ENCODE results near the gene SLC25A12. TPM values are rescaled to one million over a fixed set of nuclear protein-coding genes. Genes with fewer than 3 reads are reported as not detected.

The SLC25A12 gene
- total and polyA plus RNA-seq, 9 of the 15 experiments (the other 6 are each of a cell fraction or from before 2014, with no cell fraction given): 13.5 to 36.5 (median 21.7) TPM

DNA sequence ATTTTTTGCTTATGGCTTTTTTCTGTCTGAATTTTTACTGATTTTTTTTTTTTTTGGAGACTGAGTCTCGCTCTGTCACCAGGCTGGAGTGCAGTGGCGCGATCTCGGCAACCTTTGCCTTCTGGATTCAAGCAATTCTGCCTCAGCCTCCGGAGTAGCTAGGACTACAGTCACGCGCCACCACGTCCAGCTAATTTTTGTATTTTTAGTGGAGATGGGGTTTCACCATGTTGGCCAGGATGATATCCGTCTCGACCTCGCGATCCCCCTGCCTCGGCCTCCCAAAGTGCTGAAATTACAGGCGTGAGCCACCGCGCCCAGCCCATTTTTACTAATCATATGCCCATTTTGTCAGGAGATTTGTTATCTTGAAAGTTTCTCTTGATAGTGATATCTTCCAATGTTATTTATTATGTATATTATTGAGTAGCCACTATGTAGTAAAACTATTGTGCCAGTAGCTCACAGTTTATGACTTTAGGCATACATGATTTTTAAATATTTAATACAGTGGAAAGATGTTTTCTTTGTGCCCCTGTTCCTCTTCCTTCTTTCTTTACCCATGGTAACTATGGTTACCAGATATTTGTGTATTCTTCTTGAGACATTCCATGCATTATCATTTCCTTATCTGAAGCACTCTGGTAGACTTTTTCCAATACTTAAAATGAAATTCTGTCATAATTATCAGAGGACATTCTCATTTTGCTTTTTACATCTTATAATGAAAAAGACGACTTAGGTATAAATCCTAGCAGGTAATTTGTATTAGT lies 30.3 kb upstream of the SLC25A12 start (continued):
- no peak for TF ChIP-seq ZNF408 (CRISPR knock-in tag; IDR thresholded peaks at IDR 0.05; ENCODE audit: low read depth)
- TF ChIP-seq, protein P1, sequence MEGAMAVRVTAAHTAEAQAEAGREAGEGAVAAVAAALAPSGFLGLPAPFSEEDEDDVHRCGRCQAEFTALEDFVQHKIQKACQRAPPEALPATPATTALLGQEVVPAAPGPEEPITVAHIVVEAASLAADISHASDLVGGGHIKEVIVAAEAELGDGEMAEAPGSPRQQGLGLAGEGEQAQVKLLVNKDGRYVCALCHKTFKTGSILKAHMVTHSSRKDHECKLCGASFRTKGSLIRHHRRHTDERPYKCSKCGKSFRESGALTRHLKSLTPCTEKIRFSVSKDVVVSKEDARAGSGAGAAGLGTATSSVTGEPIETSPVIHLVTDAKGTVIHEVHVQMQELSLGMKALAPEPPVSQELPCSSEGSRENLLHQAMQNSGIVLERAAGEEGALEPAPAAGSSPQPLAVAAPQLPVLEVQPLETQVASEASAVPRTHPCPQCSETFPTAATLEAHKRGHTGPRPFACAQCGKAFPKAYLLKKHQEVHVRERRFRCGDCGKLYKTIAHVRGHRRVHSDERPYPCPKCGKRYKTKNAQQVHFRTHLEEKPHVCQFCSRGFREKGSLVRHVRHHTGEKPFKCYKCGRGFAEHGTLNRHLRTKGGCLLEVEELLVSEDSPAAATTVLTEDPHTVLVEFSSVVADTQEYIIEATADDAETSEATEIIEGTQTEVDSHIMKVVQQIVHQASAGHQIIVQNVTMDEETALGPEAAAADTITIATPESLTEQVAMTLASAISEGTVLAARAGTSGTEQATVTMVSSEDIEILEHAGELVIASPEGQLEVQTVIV (CRISPR knock-in tag; IDR thresholded peaks at IDR 0.05; ENCODE audit: borderline replicate concordance): no peak
- no peak for TF ChIP-seq MIER1 (IDR thresholded peaks at IDR 0.05; ENCODE audit: low read depth)
- TF ChIP-seq ZNF165 (CRISPR knock-in tag; IDR thresholded peaks at IDR 0.05; ENCODE audit: borderline replicate concordance): no peak
- TF ChIP-seq SMARCB1 (IDR thresholded peaks at IDR 0.05; ENCODE audit: insufficient read length, low read depth): no peak
- no peak for TF ChIP-seq ZFX (CRISPR knock-in tag; IDR thresholded peaks at IDR 0.05)
- TF ChIP-seq BCL6 (CRISPR knock-in tag; IDR thresholded peaks at IDR 0.05): no peak
- TF ChIP-seq TEAD4 (IDR thresholded peaks at IDR 0.05; ENCODE audit: low read length): peak; percentile 33; the same call in 1 of the 2 replicates
- TF ChIP-seq TEAD4 (CRISPR knock-in tag; IDR thresholded peaks at IDR 0.05; ENCODE audit: borderline replicate concordance): no peak
- no peak for TF ChIP-seq U2AF1 (optimal IDR thresholded peaks at IDR 0.05; ENCODE audit: low read depth, low read length)
- TF ChIP-seq, protein P2, sequence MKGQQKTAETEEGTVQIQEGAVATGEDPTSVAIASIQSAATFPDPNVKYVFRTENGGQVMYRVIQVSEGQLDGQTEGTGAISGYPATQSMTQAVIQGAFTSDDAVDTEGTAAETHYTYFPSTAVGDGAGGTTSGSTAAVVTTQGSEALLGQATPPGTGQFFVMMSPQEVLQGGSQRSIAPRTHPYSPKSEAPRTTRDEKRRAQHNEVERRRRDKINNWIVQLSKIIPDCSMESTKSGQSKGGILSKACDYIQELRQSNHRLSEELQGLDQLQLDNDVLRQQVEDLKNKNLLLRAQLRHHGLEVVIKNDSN (CRISPR knock-in tag; IDR thresholded peaks at IDR 0.05): no peak
- no peak for TF ChIP-seq HDAC1 (IDR thresholded peaks at IDR 0.05)
- TF ChIP-seq RFX7 (CRISPR knock-in tag; IDR thresholded peaks at IDR 0.05): no peak
- no peak for TF ChIP-seq PHF20 (IDR thresholded peaks at IDR 0.05; ENCODE audit: partially characterized antibody)
- no peak for TF ChIP-seq ETS2 (tag; IDR thresholded peaks at IDR 0.05; ENCODE audit: borderline replicate concordance, poor library complexity, severe bottlenecking)
- no peak for TF ChIP-seq RB1 (IDR thresholded peaks at IDR 0.05; ENCODE audit: low read depth)
- no peak for TF ChIP-seq IRF2 (CRISPR knock-in tag; IDR thresholded peaks at IDR 0.05)
- TF ChIP-seq, protein P3, sequence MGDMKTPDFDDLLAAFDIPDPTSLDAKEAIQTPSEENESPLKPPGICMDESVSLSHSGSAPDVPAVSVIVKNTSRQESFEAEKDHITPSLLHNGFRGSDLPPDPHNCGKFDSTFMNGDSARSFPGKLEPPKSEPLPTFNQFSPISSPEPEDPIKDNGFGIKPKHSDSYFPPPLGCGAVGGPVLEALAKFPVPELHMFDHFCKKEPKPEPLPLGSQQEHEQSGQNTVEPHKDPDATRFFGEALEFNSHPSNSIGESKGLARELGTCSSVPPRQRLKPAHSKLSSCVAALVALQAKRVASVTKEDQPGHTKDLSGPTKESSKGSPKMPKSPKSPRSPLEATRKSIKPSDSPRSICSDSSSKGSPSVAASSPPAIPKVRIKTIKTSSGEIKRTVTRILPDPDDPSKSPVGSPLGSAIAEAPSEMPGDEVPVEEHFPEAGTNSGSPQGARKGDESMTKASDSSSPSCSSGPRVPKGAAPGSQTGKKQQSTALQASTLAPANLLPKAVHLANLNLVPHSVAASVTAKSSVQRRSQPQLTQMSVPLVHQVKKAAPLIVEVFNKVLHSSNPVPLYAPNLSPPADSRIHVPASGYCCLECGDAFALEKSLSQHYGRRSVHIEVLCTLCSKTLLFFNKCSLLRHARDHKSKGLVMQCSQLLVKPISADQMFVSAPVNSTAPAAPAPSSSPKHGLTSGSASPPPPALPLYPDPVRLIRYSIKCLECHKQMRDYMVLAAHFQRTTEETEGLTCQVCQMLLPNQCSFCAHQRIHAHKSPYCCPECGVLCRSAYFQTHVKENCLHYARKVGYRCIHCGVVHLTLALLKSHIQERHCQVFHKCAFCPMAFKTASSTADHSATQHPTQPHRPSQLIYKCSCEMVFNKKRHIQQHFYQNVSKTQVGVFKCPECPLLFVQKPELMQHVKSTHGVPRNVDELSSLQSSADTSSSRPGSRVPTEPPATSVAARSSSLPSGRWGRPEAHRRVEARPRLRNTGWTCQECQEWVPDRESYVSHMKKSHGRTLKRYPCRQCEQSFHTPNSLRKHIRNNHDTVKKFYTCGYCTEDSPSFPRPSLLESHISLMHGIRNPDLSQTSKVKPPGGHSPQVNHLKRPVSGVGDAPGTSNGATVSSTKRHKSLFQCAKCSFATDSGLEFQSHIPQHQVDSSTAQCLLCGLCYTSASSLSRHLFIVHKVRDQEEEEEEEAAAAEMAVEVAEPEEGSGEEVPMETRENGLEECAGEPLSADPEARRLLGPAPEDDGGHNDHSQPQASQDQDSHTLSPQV (IDR thresholded peaks at IDR 0.05): peak; percentile 31; the same call in 1 of the 2 replicates
- no peak for TF ChIP-seq MCM2 (IDR thresholded peaks at IDR 0.05; ENCODE audit: low read depth)
- TF ChIP-seq NFE2 (IDR thresholded peaks at IDR 0.05; ENCODE audit: low read depth): no peak
- no peak for TF ChIP-seq NR2F6 (CRISPR knock-in tag; IDR thresholded peaks at IDR 0.05)
- no peak for TF ChIP-seq NFIC (IDR thresholded peaks at IDR 0.05)

All from K562 (cell line).